ENCODE data around the gene HOXD12.

Gene HOXD12

GRCh38 chr2:176121190-176122051 is 21.8 kb downstream of the HOXD12 start:
- H3K27me3 ChIP-seq (replicated peaks; ENCODE audit: control insufficient read depth, insufficient read depth, low read length) = peaks cover 49% of the 10 kb centered on the region
- H3K4me3 ChIP-seq (ENCODE audit: low read length) = peak overlapping the region; percentile 89
- peak overlapping the region; percentile 86 for H3K9ac ChIP-seq (ENCODE audit: low read length)
- peaks cover 9% of the 10 kb centered on the region for H3K9me3 ChIP-seq (ENCODE audit: control insufficient read depth, low read length)
- no peaks in the 10 kb centered on the region for H3K36me3 ChIP-seq (ENCODE audit: control insufficient read depth, insufficient read depth, low read length, severe bottlenecking)
- H3K4me1 ChIP-seq (ENCODE audit: control insufficient read depth, insufficient read depth, low read length) = peaks cover 5% of the 10 kb centered on the region
- no peak for DNase-seq (ENCODE audit: low read depth)

- Histone ChIP-seq H3K4me1 (ENCODE audit: control insufficient read depth, insufficient read depth, low read length) (peaks cover 3% of the 10 kb centered on the region), H3K36me3 (ENCODE audit: control insufficient read depth, insufficient read depth, low read length, severe bottlenecking) (no peaks in the 10 kb centered on the region), H3K27me3 (replicated peaks; ENCODE audit: control insufficient read depth, insufficient read depth, low read length) (peaks cover 44% of the 10 kb centered on the region), H3K9ac (ENCODE audit: low read length) (peak overlapping the region; percentile 86), H3K4me3 (ENCODE audit: low read length) (peak overlapping the region; percentile 89), H3K9me3 (ENCODE audit: control insufficient read depth, low read length) (peaks cover 4% of the 10 kb centered on the region)
- no peak for DNase-seq (ENCODE audit: low read depth)
Observed at GRCh38 chr2:176122052-176122682, 22.6 kb downstream of the HOXD12 start.

GRCh38 chr2:176122683-176123410 is 23.3 kb downstream of the HOXD12 start, which contains the start of gene HOXD9:
TSS of gene HOXD9 (plus strand) at chr2:176122719. CDS start at chr2:176122769, 50 bp downstream.
- Histone ChIP-seq H3K4me1 (ENCODE audit: control insufficient read depth, insufficient read depth, low read length) (peaks cover 7% of the 10 kb centered on the region), H3K4me3 (ENCODE audit: low read length) (peak within 1 kb of the TSS; percentile 89), H3K27me3 (replicated peaks; ENCODE audit: control insufficient read depth, insufficient read depth, low read length) (peaks cover 37% of the 10 kb centered on the region), H3K9me3 (ENCODE audit: control insufficient read depth, low read length) (peaks cover 4% of the 10 kb centered on the region), H3K9ac (ENCODE audit: low read length) (peak within 1 kb of the TSS; percentile 86), H3K36me3 (ENCODE audit: control insufficient read depth, insufficient read depth, low read length, severe bottlenecking) (no peaks in the 10 kb centered on the region)
- DNase-seq (ENCODE audit: low read depth) = no peak

GRCh38 chr2:176123411-176124109 is 24.0 kb downstream of the HOXD12 start:
- Histone ChIP-seq H3K27me3 (replicated peaks; ENCODE audit: control insufficient read depth, insufficient read depth, low read length) (peaks cover 30% of the 10 kb centered on the region), H3K4me3 (ENCODE audit: low read length) (peak overlapping the region; percentile 89), H3K4me1 (ENCODE audit: control insufficient read depth, insufficient read depth, low read length) (peaks cover 14% of the 10 kb centered on the region), H3K9me3 (ENCODE audit: control insufficient read depth, low read length) (peaks cover under 1% of the 10 kb centered on the region), H3K36me3 (ENCODE audit: control insufficient read depth, insufficient read depth, low read length, severe bottlenecking) (no peaks in the 10 kb centered on the region), H3K9ac (ENCODE audit: low read length) (peak overlapping the region; percentile 86)
- no peak for DNase-seq (ENCODE audit: low read depth)

GRCh38 chr2:176124110-176124946 is 24.7 kb downstream of the HOXD12 start:
- Histone ChIP-seq H3K9me3 (ENCODE audit: control insufficient read depth, low read length) (no peaks in the 10 kb centered on the region), H3K27me3 (replicated peaks; ENCODE audit: control insufficient read depth, insufficient read depth, low read length) (peaks cover 24% of the 10 kb centered on the region), H3K4me1 (ENCODE audit: control insufficient read depth, insufficient read depth, low read length) (peaks cover 14% of the 10 kb centered on the region), H3K36me3 (ENCODE audit: control insufficient read depth, insufficient read depth, low read length, severe bottlenecking) (no peaks in the 10 kb centered on the region), H3K4me3 (ENCODE audit: low read length) (peak overlapping the region; percentile 89), H3K9ac (ENCODE audit: low read length) (peak overlapping the region; percentile 25)
- no peak for DNase-seq (ENCODE audit: low read depth)

GRCh38 chr2:176124947-176125771 is 25.6 kb downstream of the HOXD12 start:
- H3K4me3 ChIP-seq (ENCODE audit: low read length) = no peak overlapping the region
- H3K4me1 ChIP-seq (ENCODE audit: control insufficient read depth, insufficient read depth, low read length) = peaks cover 14% of the 10 kb centered on the region
- no peak overlapping the region for H3K9ac ChIP-seq (ENCODE audit: low read length)
- no peaks in the 10 kb centered on the region for H3K9me3 ChIP-seq (ENCODE audit: control insufficient read depth, low read length)
- no peak for DNase-seq (ENCODE audit: low read depth)
- peaks cover 16% of the 10 kb centered on the region for H3K27me3 ChIP-seq (replicated peaks; ENCODE audit: control insufficient read depth, insufficient read depth, low read length)
- no peaks in the 10 kb centered on the region for H3K36me3 ChIP-seq (ENCODE audit: control insufficient read depth, insufficient read depth, low read length, severe bottlenecking)

GRCh38 chr2:176125772-176126054 is 26.1 kb downstream of the HOXD12 start:
- H3K4me3 ChIP-seq (ENCODE audit: low read length) = no peak overlapping the region
- DNase-seq (ENCODE audit: low read depth) = no peak

GRCh38 chr2:176126929-176127773 is 27.6 kb downstream of the HOXD12 start:
- Histone ChIP-seq H3K9ac (ENCODE audit: low read length) (peak overlapping the region; percentile 92), H3K4me1 (ENCODE audit: control insufficient read depth, insufficient read depth, low read length) (peaks cover 14% of the 10 kb centered on the region), H3K36me3 (ENCODE audit: control insufficient read depth, insufficient read depth, low read length, severe bottlenecking) (no peaks in the 10 kb centered on the region), H3K9me3 (ENCODE audit: control insufficient read depth, low read length) (no peaks in the 10 kb centered on the region), H3K4me3 (ENCODE audit: low read length) (peak overlapping the region; percentile 84), H3K27me3 (replicated peaks; ENCODE audit: control insufficient read depth, insufficient read depth, low read length) (no peaks in the 10 kb centered on the region)
- peak; percentile 89 for DNase-seq (ENCODE audit: low read depth)

More at GRCh38 chr2:176125772-176126054, 26.1 kb downstream of the HOXD12 start:
- Histone ChIP-seq H3K9ac (ENCODE audit: low read length) (no peak overlapping the region), H3K27me3 (replicated peaks; ENCODE audit: control insufficient read depth, insufficient read depth, low read length) (peaks cover 11% of the 10 kb centered on the region), H3K36me3 (ENCODE audit: control insufficient read depth, insufficient read depth, low read length, severe bottlenecking) (no peaks in the 10 kb centered on the region), H3K4me1 (ENCODE audit: control insufficient read depth, insufficient read depth, low read length) (peaks cover 14% of the 10 kb centered on the region), H3K9me3 (ENCODE audit: control insufficient read depth, low read length) (no peaks in the 10 kb centered on the region)

- Histone ChIP-seq H3K27me3 (replicated peaks; ENCODE audit: control insufficient read depth, insufficient read depth, low read length) (no peaks in the 10 kb centered on the region), H3K4me1 (ENCODE audit: control insufficient read depth, insufficient read depth, low read length) (peaks cover 14% of the 10 kb centered on the region), H3K36me3 (ENCODE audit: control insufficient read depth, insufficient read depth, low read length, severe bottlenecking) (no peaks in the 10 kb centered on the region), H3K9ac (ENCODE audit: low read length) (peak overlapping the region; percentile 92), H3K9me3 (ENCODE audit: control insufficient read depth, low read length) (no peaks in the 10 kb centered on the region), H3K4me3 (ENCODE audit: low read length) (peak overlapping the region; percentile 84)
- DNase-seq (ENCODE audit: low read depth) = no peak
Observed at GRCh38 chr2:176127774-176128072, 28.1 kb downstream of the HOXD12 start.
